HepG2 (cell line): ENCODE data around the gene LRP10. TPM values are rescaled to one million over a fixed set of nuclear protein-coding genes. Genes with fewer than 3 reads are reported as not detected.

Experiments used
- CSRNP2 ChIP-seq: sonication (generic); formaldehyde crosslinking; conservative IDR thresholded peaks from 2 replicates; pipeline ENCODE4 v1.8.0; 2022; ENCODE audit warnings: low read depth, missing genetic modification reagents
- EHMT2 ChIP-seq: fragments of 200-600 bp; sonication (generic); IDR thresholded peaks from 2 replicates; pipeline ENCODE4 v1.7.0; 2017; ENCODE audit warnings: antibody characterized with exemption, low read depth, low read length, borderline replicate concordance
- HNRNPH1 ChIP-seq: fragments of 200-400 bp; formaldehyde crosslinking; optimal IDR thresholded peaks from 2 replicates; pipeline ENCODE3; 2017; ENCODE audit warnings: mild to moderate bottlenecking, low read depth, low read length
- MLLT10 ChIP-seq: sonication (generic); formaldehyde crosslinking; IDR thresholded peaks from 2 replicates; pipeline ENCODE4 v1.4.0; 2020; ENCODE audit warnings: missing genetic modification reagents
- PAWR ChIP-seq: sonication (generic); formaldehyde crosslinking; IDR thresholded peaks from 2 replicates; pipeline ENCODE4 v1.4.0; 2020; ENCODE audit warnings: missing genetic modification reagents, mild to moderate bottlenecking, borderline replicate concordance
- PRDM15 ChIP-seq: sonication (generic); formaldehyde crosslinking; IDR thresholded peaks from 2 replicates; pipeline ENCODE4 v1.4.0; 2020; ENCODE audit warnings: missing genetic modification reagents
- RFXAP ChIP-seq: sonication (generic); formaldehyde crosslinking; IDR thresholded peaks from 2 replicates; pipeline ENCODE4 v1.4.0; 2020; ENCODE audit warnings: missing genetic modification reagents, borderline replicate concordance
- SP1 ChIP-seq, 2 experiments: fragments of 450-650 bp in 1 of 2; sonication (generic) in 1 of 2; formaldehyde crosslinking in 1 of 2; IDR thresholded peaks; 2 replicates each; pipeline versions ENCODE4 v1.4.0 to v1.6.1; 2016 to 2020; ENCODE audit warnings: missing genetic modification reagents in 1 of 2
- SRSF9 ChIP-seq: fragments of 200-400 bp; formaldehyde crosslinking; IDR thresholded peaks from 2 replicates; pipeline ENCODE4 v1.6.1; 2018; ENCODE audit warnings: borderline replicate concordance, mild to moderate bottlenecking, low read depth, low read length; ENCODE audit not compliant: insufficient read depth, poor library complexity, severe bottlenecking
- U2AF2 ChIP-seq: fragments of 200-400 bp; formaldehyde crosslinking; IDR thresholded peaks from 2 replicates; pipeline ENCODE4 v1.6.1; 2017; ENCODE audit warnings: low read depth, mild to moderate bottlenecking, low read length
- XBP1 ChIP-seq: sonication (generic); formaldehyde crosslinking; IDR thresholded peaks from 2 replicates; pipeline ENCODE4 v1.5.0; 2020; ENCODE audit warnings: missing genetic modification reagents
- ZBTB4 ChIP-seq: sonication (generic); formaldehyde crosslinking; IDR thresholded peaks from 2 replicates; pipeline ENCODE4 v1.4.0; 2020; ENCODE audit warnings: missing genetic modification reagents, mild to moderate bottlenecking, borderline replicate concordance
- ZFP82 ChIP-seq: sonication (generic); formaldehyde crosslinking; IDR thresholded peaks from 2 replicates; pipeline ENCODE4 v1.5.1; 2020; ENCODE audit warnings: mild to moderate bottlenecking, missing genetic modification reagents, borderline replicate concordance
- ZNF276 ChIP-seq: sonication (generic); formaldehyde crosslinking; IDR thresholded peaks from 2 replicates; pipeline ENCODE4 v1.4.0; 2020; ENCODE audit warnings: mild to moderate bottlenecking, low read depth, missing genetic modification reagents
- ZNF704 ChIP-seq: sonication (generic); formaldehyde crosslinking; IDR thresholded peaks from 2 replicates; pipeline ENCODE4 v1.8.1; 2023; ENCODE audit warnings: mild to moderate bottlenecking, inconsistent platforms, moderate library complexity, missing genetic modification reagents, borderline replicate concordance
- polyA plus RNA-seq, 8 experiments: library from polyadenylated mRNA; depleted of rRNA in 3 of 8; stranded (reverse) in 7 of 8; unstranded in 1 of 8; fragments of >200 nt; fragmentation: Illumina TruSeq in 4 of 8; extraction: Trizol in 4 of 8; gene quantifications; 2 replicates each; pipeline versions ENCODE4 v1.2.1 to v1.2.3, GENCODE V29; 2011 to 2016; ENCODE audit warnings: low read depth in 4 of 8, missing spikeins in 1 of 8, mixed read lengths in 1 of 8; ENCODE audit not compliant: insufficient read depth in 1 of 8
- total RNA-seq, 5 experiments: library from RNA; depleted of rRNA; stranded (reverse); fragments of >200 nt; fragmentation: Illumina TruSeq; extraction: Trizol; gene quantifications; 2 replicates each; pipeline ENCODE4 v1.2.3, GENCODE V29; 2016; ENCODE audit warnings: low read depth in 1 of 5

The LRP10 gene
- total and polyA plus RNA-seq, 2 of the 13 experiments (the other 11 are each of a cell fraction or from before 2014, with no cell fraction given): 16.9 to 45.2 TPM

- TF ChIP-seq PRDM15 (CRISPR knock-in tag): peak; percentile 41; the same call in 1 of the 2 replicates
- TF ChIP-seq RFXAP (CRISPR knock-in tag): peak; percentile 98
- TF ChIP-seq HNRNPH1: peak; percentile 68
- no peak; the same call in 1 of the 2 replicates for TF ChIP-seq CSRNP2 (CRISPR knock-in tag)
- no peak for TF ChIP-seq SP1 (IDR thresholded peaks at IDR 0.05)
- TF ChIP-seq SP1 (CRISPR knock-in tag; IDR thresholded peaks at IDR 0.05): peak; percentile 88
- peak; percentile 71 for TF ChIP-seq ZBTB4 (CRISPR knock-in tag)
- TF ChIP-seq U2AF2: peak; percentile 99
- TF ChIP-seq EHMT2: no peak; the same call in 1 of the 2 replicates
- no peak for TF ChIP-seq MLLT10
- TF ChIP-seq ZNF276 (CRISPR knock-in tag): peak; percentile 94; the same call in 1 of the 2 replicates
- no peak; the same call in 1 of the 2 replicates for TF ChIP-seq ZFP82 (CRISPR knock-in tag)
- TF ChIP-seq ZNF704 (CRISPR knock-in tag): peak; percentile 98
- TF ChIP-seq XBP1 (CRISPR knock-in tag): peak; percentile 93
- no peak for TF ChIP-seq SRSF9
- TF ChIP-seq PAWR (CRISPR knock-in tag): no peak
Measured at GRCh38 chr14:22929104-22929960, 57.8 kb downstream of the LRP10 start, which contains the start of gene PRMT5 (continued).
